K562 (cell line): Measurements from ENCODE around the gene TARBP1. TPM values are rescaled to one million over a fixed set of nuclear protein-coding genes. Genes with fewer than 3 reads are reported as not detected.
A peak's percentile ranks its signal among the peaks of the same experiment; 100 is the strongest.

Source experiments
- ADNP ChIP-seq: fragments of 200-800 bp; sonication (Bioruptor generic); IDR thresholded peaks from 2 replicates; pipeline ENCODE4 v1.6.1; 2016; ENCODE audit warnings: missing genetic modification characterization, missing compliant biosample characterization
- ATF7 ChIP-seq: fragments of 450-650 bp; IDR thresholded peaks from 2 replicates; pipeline ENCODE4 v1.7.1; 2014; ENCODE audit warnings: mild to moderate bottlenecking, moderate library complexity
- CBX8 ChIP-seq: fragments of 200-600 bp; sonication (generic); IDR thresholded peaks from 2 replicates; pipeline ENCODE4 v1.6.1; 2012; ENCODE audit warnings: borderline replicate concordance, mixed run types, low read depth, mild to moderate bottlenecking, moderate library complexity, mixed read lengths, low read length, control low read depth, inconsistent platforms; ENCODE audit not compliant: poor library complexity, severe bottlenecking; ENCODE audit errors: extremely low read depth
- CTBP1 ChIP-seq: fragments of 450-650 bp; IDR thresholded peaks from 2 replicates; pipeline ENCODE4 v1.6.1; 2016; ENCODE audit warnings: borderline replicate concordance
- EGR1 ChIP-seq: fragments of 450-650 bp; conservative IDR thresholded peaks from 2 replicates; pipeline ENCODE4 v1.6.1; 2017; ENCODE audit warnings: mild to moderate bottlenecking
- FOXO4 ChIP-seq: fragments of 450-650 bp; formaldehyde crosslinking; IDR thresholded peaks from 2 replicates; pipeline ENCODE4 v1.4.0; 2020; ENCODE audit warnings: mild to moderate bottlenecking, moderate library complexity
- KDM4B ChIP-seq, 2 experiments: fragments of 450-650 bp in 1 of 2; sonication (generic) in 1 of 2; IDR thresholded peaks; 2 replicates each; pipeline ENCODE4 v1.6.1; 2016 to 2017; ENCODE audit warnings: borderline replicate concordance in 2 of 2, antibody characterized with exemption in 1 of 2, low read depth in 1 of 2, mild to moderate bottlenecking in 1 of 2
- MBD2 ChIP-seq: sonication (generic); IDR thresholded peaks from 2 replicates; pipeline ENCODE4 v1.6.1; 2016; ENCODE audit warnings: low read depth, borderline replicate concordance
- NCOR1 ChIP-seq: fragments of 450-650 bp; IDR thresholded peaks from 2 replicates; pipeline ENCODE4 v1.6.1; 2016; ENCODE audit warnings: mild to moderate bottlenecking, moderate library complexity
- NELFE ChIP-seq: IDR thresholded peaks from 2 replicates; pipeline ENCODE4 v1.6.1; 2011; ENCODE audit warnings: mild to moderate bottlenecking; ENCODE audit not compliant: insufficient read depth, insufficient read length
- PHF21A ChIP-seq: fragments of 450-650 bp; IDR thresholded peaks from 2 replicates; pipeline ENCODE4 v1.6.1; 2017; ENCODE audit warnings: low read depth, borderline replicate concordance
- RBM15 ChIP-seq: fragments of 200-400 bp; formaldehyde crosslinking; IDR thresholded peaks from 2 replicates; pipeline ENCODE4 v1.6.1; 2018; ENCODE audit warnings: mild to moderate bottlenecking, low read length, moderate library complexity; ENCODE audit not compliant: insufficient read depth
- RNF219 ChIP-seq: fragments of 250-450 bp; sonication (Bioruptor Pico); IDR thresholded peaks from 2 replicates; pipeline ENCODE4 v1.5.0; 2022; ENCODE audit warnings: mild to moderate bottlenecking
- SMARCE1 ChIP-seq: fragments of 450-650 bp; IDR thresholded peaks from 2 replicates; pipeline ENCODE4 v1.7.1; 2016; ENCODE audit warnings: mild to moderate bottlenecking
- TARDBP ChIP-seq: fragments of 450-650 bp; IDR thresholded peaks from 2 replicates; pipeline ENCODE4 v1.6.1; 2016
- TEAD4 ChIP-seq, 2 experiments: sonication (generic) in 1 of 2; formaldehyde crosslinking in 1 of 2; IDR thresholded peaks; 2 replicates each; pipeline versions ENCODE4 v1.6.1 to v1.8.0; 2012 to 2022; ENCODE audit warnings: borderline replicate concordance in 1 of 2, inconsistent platforms in 1 of 2, low read length in 1 of 2, mild to moderate bottlenecking in 1 of 2, missing genetic modification reagents in 1 of 2
- TGIF2 ChIP-seq: sonication (generic); formaldehyde crosslinking; IDR thresholded peaks from 2 replicates; pipeline ENCODE4 v1.8.1; 2022; ENCODE audit warnings: mild to moderate bottlenecking, missing genetic modification reagents, moderate library complexity
- ZBTB33 ChIP-seq: sonication (generic); formaldehyde crosslinking; IDR thresholded peaks from 2 replicates; pipeline ENCODE4 v1.8.1; 2023; ENCODE audit warnings: mild to moderate bottlenecking, missing genetic modification reagents
- ZNF134 ChIP-seq: fragments of 250-450 bp; sonication (Bioruptor Pico); conservative IDR thresholded peaks from 2 replicates; pipeline ENCODE4 v1.4.0; 2020
- ZNF3 ChIP-seq: fragments of 250-450 bp; sonication (Bioruptor Pico); IDR thresholded peaks from 2 replicates; pipeline ENCODE4 v1.5.0; 2021; ENCODE audit warnings: mild to moderate bottlenecking, moderate library complexity
- ZNF668 ChIP-seq: fragments of 250-450 bp; sonication (Bioruptor Pico); IDR thresholded peaks from 2 replicates; pipeline ENCODE4 v1.8.0; 2022; ENCODE audit warnings: mild to moderate bottlenecking, inconsistent platforms
- polyA plus RNA-seq, 8 experiments: library from polyadenylated mRNA; depleted of rRNA in 4 of 8; stranded (reverse) in 5 of 8; unstranded in 3 of 8; fragments of >200 nt; fragmentation: Nextera tagmentation in 2 of 8; fragmentation: Illumina TruSeq in 1 of 8; extraction: Ambion mirVana in 2 of 8; extraction: Trizol in 1 of 8; gene quantifications; 2 replicates each; pipeline versions ENCODE4 v1.2.1 to v1.2.3, GENCODE V29; 2011 to 2014; ENCODE audit warnings: inconsistent platforms in 1 of 8, missing spikeins in 1 of 8
- total RNA-seq, 7 experiments: library from RNA; depleted of rRNA in 6 of 7; stranded (reverse); fragments of >200 nt in 6 of 7; fragmentation: Illumina TruSeq in 2 of 7; extraction: Trizol in 2 of 7; gene quantifications; 2 replicates each; pipeline versions ENCODE4 v1.2.1 to v1.2.3, GENCODE V29; 2011 to 2021; ENCODE audit warnings: low replicate concordance in 1 of 7

The TARBP1 gene
- total and polyA plus RNA-seq, 9 of the 15 experiments (the other 6 are each of a cell fraction or from before 2014, with no cell fraction given), result 8.8 to 48.0 (median 22.9) TPM

- TF ChIP-seq ADNP (tag), result no peak
- TF ChIP-seq EGR1, result no peak
- no peak for TF ChIP-seq ZNF668
- no peak for TF ChIP-seq ZNF134 (CRISPR knock-in tag)
- no peak for TF ChIP-seq TGIF2 (CRISPR knock-in tag)
- no peak for TF ChIP-seq NELFE
- TF ChIP-seq MBD2, result no peak
- no peak for TF ChIP-seq ZNF3 (CRISPR knock-in tag)
- TF ChIP-seq NCOR1, result no peak
- no peak for TF ChIP-seq TARDBP
- no peak for TF ChIP-seq SMARCE1
- 0 out of 2 replicates have a peak, but pooled peaks have one; percentile 27 for TF ChIP-seq ATF7
- no peak for TF ChIP-seq CBX8
- no peak for TF ChIP-seq PHF21A
- no peak for TF ChIP-seq FOXO4
- TF ChIP-seq KDM4B (IDR thresholded peaks at IDR 0.05; ENCODE audit: borderline replicate concordance in 2 of 2, low read depth in 1 of 2), result no peak
- TF ChIP-seq TEAD4 (IDR thresholded peaks at IDR 0.05; ENCODE audit: low read length), result peak; percentile 33; the same call in 1 of the 2 replicates
- no peak for TF ChIP-seq TEAD4 (CRISPR knock-in tag; IDR thresholded peaks at IDR 0.05; ENCODE audit: borderline replicate concordance)
- TF ChIP-seq RNF219 (CRISPR knock-in tag), result no peak
- TF ChIP-seq CTBP1, result peak; percentile 61; the same call in 1 of the 2 replicates
- no peak for TF ChIP-seq RBM15
- TF ChIP-seq ZBTB33 (CRISPR knock-in tag), result no peak
Observed at GRCh38 chr1:234486858-234487840, 8.2 kb upstream of the TARBP1 start (continued).
